Hepatocyte (in vitro differentiated cells): ENCODE data around the gene PIGL. TPM values are rescaled to one million over a fixed set of nuclear protein-coding genes. Genes with fewer than 3 reads are reported as not detected.

Source experiments
- DNase-seq: peaks from one replicate; pipeline ENCODE4 v3.0.0-alpha.2; 2016; ENCODE audit warnings: low spot score
- H2AFZ ChIP-seq: fragments of 200-600 bp; sonication (generic); 2 replicates; pipeline ENCODE4 v1.6.0; 2016; ENCODE audit warnings: antibody characterized with exemption, mild to moderate bottlenecking
- H3K27ac ChIP-seq: fragments of 200-600 bp; sonication (generic); 2 replicates; pipeline ENCODE4 v1.5.1; 2016; ENCODE audit warnings: mild to moderate bottlenecking
- H3K27me3 ChIP-seq: fragments of 200-600 bp; sonication (generic); 2 replicates; pipeline ENCODE4 v1.6.1; 2016
- H3K36me3 ChIP-seq: fragments of 200-600 bp; sonication (generic); replicated peaks from 2 replicates; pipeline ENCODE4 v1.5.1; 2016; ENCODE audit warnings: low read depth; ENCODE audit not compliant: insufficient read depth
- H3K4me1 ChIP-seq: fragments of 200-600 bp; sonication (generic); 2 replicates; pipeline ENCODE4 v1.5.1; 2016; ENCODE audit warnings: mild to moderate bottlenecking, moderate library complexity; ENCODE audit not compliant: insufficient read depth
- H3K4me2 ChIP-seq: fragments of 200-600 bp; sonication (generic); 2 replicates; pipeline ENCODE4 v1.6.0; 2016
- H3K4me3 ChIP-seq: fragments of 200-600 bp; sonication (generic); 2 replicates; pipeline ENCODE4 v1.5.1; 2016; ENCODE audit warnings: mild to moderate bottlenecking
- H3K79me2 ChIP-seq: fragments of 200-600 bp; sonication (generic); 2 replicates; pipeline ENCODE4 v1.6.0; 2017; ENCODE audit warnings: mild to moderate bottlenecking
- H3K9me2 ChIP-seq: fragments of 200-600 bp; sonication (generic); replicated peaks from 2 replicates; pipeline ENCODE4 v1.6.0; 2017; ENCODE audit warnings: mild to moderate bottlenecking; ENCODE audit not compliant: insufficient read depth
- H3K9me3 ChIP-seq: fragments of 200-600 bp; sonication (generic); 2 replicates; pipeline ENCODE4 v1.5.1; 2016; ENCODE audit warnings: low read depth, mild to moderate bottlenecking
- H4K20me1 ChIP-seq: fragments of 200-600 bp; sonication (generic); 2 replicates; pipeline ENCODE4 v1.6.0; 2016; ENCODE audit warnings: mild to moderate bottlenecking; ENCODE audit not compliant: insufficient read depth, poor library complexity, severe bottlenecking
- CTCF ChIP-seq: fragments of 200-600 bp; sonication (generic); IDR thresholded peaks from 2 replicates; pipeline ENCODE4 v1.5.1; 2016; ENCODE audit warnings: antibody characterized with exemption, mild to moderate bottlenecking; ENCODE audit not compliant: poor library complexity
- EZH2 ChIP-seq: fragments of 200-600 bp; sonication (generic); IDR thresholded peaks from 2 replicates; pipeline ENCODE4 v1.6.1; 2016; ENCODE audit warnings: antibody characterized with exemption, mild to moderate bottlenecking, borderline replicate concordance
- EZH2phosphoT487 ChIP-seq: fragments of 200-600 bp; sonication (generic); IDR thresholded peaks from one replicate; pipeline ENCODE4 v1.6.1; 2018; ENCODE audit warnings: antibody characterized with exemption, mild to moderate bottlenecking, low read depth, moderate library complexity; ENCODE audit not compliant: unreplicated experiment, severe bottlenecking
- WGBS: methylation state at CpG from one replicate; pipeline ENCODE4 v1.1.6; 2016; ENCODE audit warnings: low lambda C conversion rate; ENCODE audit errors: missing lambda C conversion rate; 5-methylcytosine and 5-hydroxymethylcytosine counted together
- microRNA counts: library from miRNA; unstranded; fragments of <30 nt; microRNA quantifications from one replicate; lab custom pipeline; 2017
- microRNA-seq: library from miRNA; unstranded; fragments of <30 nt; microRNA quantifications from one replicate; pipeline ENCODE4, GENCODE V29; 2017
- polyA plus RNA-seq: library from polyadenylated mRNA; unstranded; fragments of >200 nt; fragmentation: Nextera tagmentation; extraction: Ambion mirVana; gene quantifications from 2 replicates; pipeline ENCODE4 v1.2.1, GENCODE V29; 2016
- small RNA-seq: library from RNA; depleted of rRNA; stranded (forward); fragments of <200 nt; gene quantifications from one replicate; pipeline ENCODE3, GENCODE V24; 2014
- total RNA-seq: library from RNA; depleted of rRNA; stranded (reverse); fragments of >200 nt; gene quantifications from 2 replicates; pipeline ENCODE4 v1.2.3, GENCODE V29; 2014

The PIGL gene
- total and polyA plus RNA-seq, 2 experiments from 2014 or later: 21.2 to 35.9 TPM

- 84% methylated on average over 5 of the region's 5 CpGs for WGBS
- no peak overlapping the region for H2AFZ ChIP-seq
- no peaks in the 10 kb centered on the region for H3K4me1 ChIP-seq
- H3K4me3 ChIP-seq: no peak overlapping the region
- no peaks in the 10 kb centered on the region for H3K9me2 ChIP-seq
- H3K27ac ChIP-seq: no peak overlapping the region
- no peak for DNase-seq
- H3K9me3 ChIP-seq: no peaks in the 10 kb centered on the region
- H3K27me3 ChIP-seq: no peaks in the 10 kb centered on the region
- H3K4me2 ChIP-seq: no peak overlapping the region
- H3K36me3 ChIP-seq: no peaks in the 10 kb centered on the region
- no peaks in the 10 kb centered on the region for H3K79me2 ChIP-seq
- TF ChIP-seq CTCF: no peak
- TF ChIP-seq EZH2: no peak
- TF ChIP-seq EZH2phosphoT487: no peak
- no peaks in the 10 kb centered on the region for H4K20me1 ChIP-seq
These were observed 154.7 kb downstream of the PIGL start for GRCh38 chr17:16371742-16372141.

- H3K27me3 ChIP-seq: no peaks in the 10 kb centered on the region
- H3K79me2 ChIP-seq: no peaks in the 10 kb centered on the region
- no peaks in the 10 kb centered on the region for H4K20me1 ChIP-seq
- no peaks in the 10 kb centered on the region for H3K9me2 ChIP-seq
- WGBS: 86% methylated on average over 16 of the region's 16 CpGs
- H3K27ac ChIP-seq: no peak overlapping the region
- no peak overlapping the region for H3K4me3 ChIP-seq
- no peak overlapping the region for H2AFZ ChIP-seq
- TF ChIP-seq CTCF: no peak
- TF ChIP-seq EZH2: no peak
- no peak for TF ChIP-seq EZH2phosphoT487
- H3K4me1 ChIP-seq: no peaks in the 10 kb centered on the region
- H3K9me3 ChIP-seq: no peaks in the 10 kb centered on the region
- no peak overlapping the region for H3K4me2 ChIP-seq
- DNase-seq: peak; percentile 36
- no peaks in the 10 kb centered on the region for H3K36me3 ChIP-seq
These were observed 157.3 kb downstream of the PIGL start for GRCh38 chr17:16374146-16374938.

MicroRNAs within 50 kb of the gene (microRNA counts, 767-probe panel; counts per million panel counts)
- microRNA hsa-miR-1288 (lab: Ali Mortazavi, UCI): not detected

Small RNA genes within 50 kb of the gene (microRNA-seq; reads per million reads assigned to microRNA genes)
- gene MIR1288: not detected

Small RNA genes within 50 kb of the gene (small RNA-seq; reads per million reads assigned to genes)
- not detected for gene MIR1288

Other genes with a start within 250 kb of the PIGL start
- 22.2 and 27.0 TPM in 2 replicates for gene ZSWIM7, start 217.5 kb upstream of the PIGL start, total RNA-seq
- 41.8 and 46.8 TPM in 2 replicates for gene ZSWIM7, start 217.5 kb upstream of the PIGL start, polyA plus RNA-seq
- gene TTC19, start 217.4 kb upstream of the PIGL start, total RNA-seq: 31.8 and 42.5 TPM in 2 replicates
- 39.0 and 46.5 TPM in 2 replicates for gene TTC19, start 217.4 kb upstream of the PIGL start, polyA plus RNA-seq
- gene NCOR1, start 1.7 kb upstream of the PIGL start, total RNA-seq: 64.6 and 73.7 TPM in 2 replicates
- gene NCOR1, start 1.7 kb upstream of the PIGL start, polyA plus RNA-seq: 117 and 134 TPM in 2 replicates
- 40.4 and 46.2 TPM in 2 replicates for gene CENPV, start 136.3 kb downstream of the PIGL start, total RNA-seq
- gene CENPV, start 136.3 kb downstream of the PIGL start, polyA plus RNA-seq: 51.0 and 52.4 TPM in 2 replicates
- 1,250 and 1,335 TPM in 2 replicates for gene UBB, start 163.9 kb downstream of the PIGL start, total RNA-seq
- gene UBB, start 163.9 kb downstream of the PIGL start, polyA plus RNA-seq: 2,041 and 2,117 TPM in 2 replicates
- 1.8 and 7.7 TPM in 2 replicates for gene TRPV2, start 198.4 kb downstream of the PIGL start, total RNA-seq
- gene TRPV2, start 198.4 kb downstream of the PIGL start, polyA plus RNA-seq: 10.1 and 15.2 TPM in 2 replicates